Activated naive CD4-positive, alpha-beta T cell (primary cell): ENCODE measurements around the gene C16orf74.

Experiments
- DNase-seq, 4 experiments: peaks; one replicate each; lab custom pipeline; 2025; lab: John Stamatoyannopoulos, UW

Gene C16orf74

GRCh38 chr16:85695196-85696128, 55.4 kb downstream of the C16orf74 start:
- DNase-seq, result no peak

DNA sequence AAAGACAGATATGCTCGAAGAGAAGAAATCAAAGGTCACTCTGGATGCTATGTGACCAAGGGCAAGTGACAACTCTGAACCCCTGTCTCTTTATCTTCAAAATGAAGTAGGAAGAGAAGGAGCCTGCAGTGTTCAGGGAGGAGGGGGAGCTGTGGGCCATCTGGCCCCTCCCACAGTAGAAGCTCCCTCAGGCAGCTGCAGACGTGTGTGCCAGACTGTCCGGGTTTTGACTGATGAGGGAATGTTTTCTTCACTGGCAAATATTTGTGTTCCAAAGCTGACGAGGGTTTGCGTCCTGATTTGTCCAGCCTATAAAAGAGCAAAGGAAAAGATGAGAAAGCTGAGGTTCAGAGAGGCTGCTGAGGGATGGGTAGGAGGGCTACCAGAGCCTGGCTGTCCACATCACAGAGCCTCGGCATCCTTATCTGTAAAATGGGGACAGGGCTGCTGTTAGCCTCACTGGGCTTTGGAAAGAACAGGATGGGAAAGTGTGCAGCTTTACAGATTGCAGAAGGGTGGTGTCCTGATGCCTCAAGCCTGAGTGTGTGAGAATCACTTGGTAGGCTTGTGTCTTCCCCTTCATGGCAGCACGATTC, 60.3 kb downstream of the C16orf74 start:
- no peak for DNase-seq

- no peak for DNase-seq
These were observed 61.0 kb downstream of the C16orf74 start for GRCh38 chr16:85689950-85690320.

DNA sequence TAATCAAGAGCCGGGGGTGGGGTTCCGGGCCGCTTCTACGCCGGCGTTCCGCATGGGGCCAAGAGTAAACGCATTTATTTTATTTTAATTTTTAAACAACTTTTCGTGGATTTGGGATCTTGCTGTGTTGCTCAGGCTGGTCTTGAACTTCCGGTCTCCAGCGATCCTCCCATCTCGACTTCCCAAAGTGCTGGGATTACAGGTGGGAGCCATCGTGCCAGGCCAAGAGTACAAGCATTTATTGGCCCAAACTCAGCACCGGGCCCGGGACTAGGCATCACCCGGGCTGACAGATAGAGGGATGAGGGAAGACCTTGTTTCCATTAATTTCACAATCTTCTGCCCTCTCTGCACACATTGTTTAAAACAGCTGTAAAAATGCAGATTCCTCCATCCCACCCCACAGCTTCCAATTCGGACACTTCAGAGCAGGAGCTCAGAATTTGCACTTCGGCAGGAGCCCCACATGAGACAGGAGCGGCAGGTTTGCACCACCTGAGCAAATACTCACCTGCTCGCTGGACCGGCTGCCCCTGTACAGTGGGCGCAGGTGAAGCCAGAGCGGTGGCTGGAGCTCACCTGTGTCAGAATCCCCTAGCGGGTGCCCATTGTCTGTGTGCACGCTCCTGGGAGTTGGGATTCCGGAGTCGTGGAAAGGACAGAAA, 61.5 kb downstream of the C16orf74 start:
- no peak for DNase-seq

DNA sequence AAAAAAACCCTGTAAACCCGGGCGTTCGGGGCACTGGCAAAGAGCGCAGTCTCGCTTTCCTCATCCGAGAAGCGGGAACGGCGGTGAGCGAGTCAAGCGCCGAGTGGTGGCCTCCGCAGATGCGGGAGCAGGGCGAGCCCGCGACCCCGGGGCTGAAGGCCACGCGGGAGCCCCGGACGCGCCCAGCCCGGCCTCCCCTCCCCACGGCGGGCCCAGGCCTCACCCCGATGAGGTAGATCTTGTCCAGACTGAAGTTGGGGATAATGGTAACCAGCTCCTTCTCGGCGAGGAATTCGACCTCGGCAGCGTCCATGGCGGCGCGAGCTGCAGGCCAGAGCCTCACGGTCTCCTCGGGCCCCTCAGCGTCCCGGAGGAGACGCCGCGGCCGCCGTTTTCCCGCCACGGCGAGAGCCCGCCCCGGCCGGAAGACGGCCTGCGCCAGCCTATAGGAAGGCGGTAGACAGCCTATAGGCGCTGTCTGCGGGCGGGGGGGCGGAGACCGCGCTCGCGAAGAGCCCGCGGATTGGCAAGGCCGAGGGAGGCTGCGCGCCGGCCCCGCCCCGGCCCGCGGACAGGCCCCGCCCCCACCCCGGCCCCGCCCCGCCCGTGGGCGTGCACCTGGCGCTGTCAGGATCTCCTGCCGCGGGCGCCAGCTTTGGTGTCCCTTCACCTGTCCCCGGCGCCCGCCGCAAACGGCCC, 62.2 kb downstream of the C16orf74 start, which contains the start of gene GINS2:
Gene GINS2, minus strand, starts transcription at position 369 of the 699 bp plus-strand sequence. Its CDS starts 56 bp downstream, at position 313.
- peak; percentile 75 to 91 (median 77) for DNase-seq

DNA sequence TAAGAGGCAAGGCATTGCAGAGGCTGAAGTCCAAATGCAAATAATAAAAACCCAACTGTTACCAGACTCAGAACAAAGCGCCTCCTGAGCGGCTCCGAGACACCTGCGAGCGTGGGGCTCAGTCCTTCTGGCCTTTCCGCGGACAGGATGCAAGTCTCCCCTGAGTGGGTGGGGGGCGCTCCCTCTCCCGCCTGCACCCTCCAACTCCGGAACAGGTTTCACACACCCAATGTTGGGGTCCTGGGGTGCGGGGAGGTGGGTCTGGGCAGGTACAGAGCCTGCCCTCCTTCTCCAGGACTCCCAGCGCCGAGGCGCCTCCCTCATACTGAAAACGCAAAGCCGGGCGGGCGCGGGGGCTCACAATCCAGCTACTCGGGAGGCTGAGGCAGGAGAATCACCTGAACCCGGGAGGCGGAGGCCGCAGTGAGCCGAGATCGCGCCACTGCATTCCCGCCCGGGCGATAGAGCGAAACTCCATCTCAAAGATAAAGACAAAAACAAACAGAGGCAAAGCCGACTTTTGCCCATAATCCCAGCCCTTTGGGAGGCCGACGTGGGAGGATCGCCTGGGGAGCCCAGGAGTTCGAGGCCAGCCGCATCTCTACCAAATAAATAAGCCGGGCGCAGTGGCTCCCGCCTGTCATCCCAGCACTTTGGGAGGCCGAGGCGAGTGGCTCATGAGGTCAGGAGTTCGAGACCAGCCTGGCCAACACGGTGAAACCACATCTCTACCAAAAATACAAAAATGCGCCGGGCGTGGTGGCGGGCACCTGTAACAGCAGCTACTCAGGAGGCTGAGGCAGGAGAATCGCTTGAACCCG, 63.0 kb downstream of the C16orf74 start:
- no peak for DNase-seq

DNA sequence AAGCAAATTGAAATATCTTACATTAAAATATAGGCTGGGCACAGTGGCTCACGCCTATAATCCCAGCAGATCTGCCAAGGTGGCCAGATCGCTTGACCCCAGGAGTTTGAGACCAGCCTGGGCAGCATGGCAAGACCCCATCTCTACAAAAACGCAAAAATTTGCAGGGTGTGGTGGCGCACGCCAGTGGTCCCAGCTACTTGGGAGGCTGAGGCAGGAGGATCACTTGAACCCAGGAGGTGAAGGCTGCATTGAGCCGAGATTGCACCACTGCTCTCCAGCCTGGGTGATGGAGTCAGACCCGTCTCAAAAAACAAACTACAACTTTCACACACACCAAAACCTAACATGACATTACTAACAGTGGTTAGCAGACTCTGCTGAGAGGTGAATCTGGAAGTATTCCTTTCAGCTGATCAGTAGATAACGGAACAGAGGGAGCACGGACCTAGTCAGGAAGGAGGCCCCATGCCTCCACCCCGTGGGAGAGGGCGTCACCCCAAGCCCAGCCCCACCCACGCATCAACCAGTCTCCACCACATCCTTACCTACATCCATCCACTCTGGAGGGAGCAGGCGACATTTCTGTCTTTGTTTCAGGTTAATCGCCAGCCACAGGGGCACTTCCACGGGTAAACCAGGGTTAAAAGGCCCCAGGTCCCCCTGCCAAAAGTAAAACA, 63.8 kb downstream of the C16orf74 start:
- no peak for DNase-seq

GRCh38 chr16:85685251-85685650, 65.6 kb downstream of the C16orf74 start:
- DNase-seq, result no peak

DNA sequence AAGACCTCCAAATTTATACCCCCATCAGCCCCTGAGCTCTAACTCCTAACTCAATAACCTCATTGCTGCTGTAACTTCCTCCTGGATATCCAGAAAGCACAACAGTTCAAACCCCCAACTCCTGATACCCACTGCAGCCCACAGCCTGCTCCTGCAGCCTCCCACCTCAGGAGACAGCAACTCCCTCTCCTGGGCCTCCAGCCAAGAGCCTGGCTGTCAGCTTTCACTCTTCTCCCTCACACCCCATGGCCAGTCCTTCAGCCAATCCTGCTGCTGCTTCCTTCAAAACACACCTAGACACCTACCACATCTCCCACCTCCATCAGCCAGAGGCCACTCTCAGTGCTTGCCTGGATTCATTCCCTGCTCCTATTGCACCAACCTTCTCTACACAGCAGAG, 67.5 kb downstream of the C16orf74 start:
- no peak for DNase-seq

- DNase-seq, result no peak
These were observed 68.4 kb downstream of the C16orf74 start for GRCh38 chr16:85682516-85682915.

- DNase-seq, result no peak
These were observed 69.6 kb downstream of the C16orf74 start for GRCh38 chr16:85681255-85681654.

DNA sequence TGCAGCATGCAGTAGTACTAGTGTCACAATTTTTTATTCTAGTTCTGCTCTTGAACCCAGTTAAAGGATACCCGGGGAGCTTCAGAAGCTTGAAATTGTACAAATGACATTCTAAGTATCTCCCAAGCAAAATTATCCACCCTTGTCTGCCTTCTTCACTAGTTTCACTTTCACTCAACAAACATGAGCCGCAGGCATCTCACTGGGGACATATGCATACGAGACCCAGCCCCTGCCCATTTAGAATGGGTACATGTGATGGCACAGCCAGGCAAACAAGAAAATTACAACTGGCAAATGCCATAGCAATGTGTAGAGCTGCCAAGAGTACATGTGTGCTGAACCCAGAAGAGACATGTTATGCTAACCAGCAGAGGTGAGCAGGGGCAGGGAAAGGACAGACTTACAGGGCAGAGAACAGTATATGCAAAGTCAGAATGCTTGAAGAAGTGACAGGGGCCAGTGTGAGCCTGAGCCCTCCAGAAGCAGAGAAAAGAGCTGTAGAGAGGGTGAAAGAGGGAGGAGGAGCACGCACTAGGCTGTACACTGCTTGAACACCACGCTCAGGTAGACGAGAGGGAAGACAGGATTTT, 70.4 kb downstream of the C16orf74 start:
- no peak for DNase-seq

DNA sequence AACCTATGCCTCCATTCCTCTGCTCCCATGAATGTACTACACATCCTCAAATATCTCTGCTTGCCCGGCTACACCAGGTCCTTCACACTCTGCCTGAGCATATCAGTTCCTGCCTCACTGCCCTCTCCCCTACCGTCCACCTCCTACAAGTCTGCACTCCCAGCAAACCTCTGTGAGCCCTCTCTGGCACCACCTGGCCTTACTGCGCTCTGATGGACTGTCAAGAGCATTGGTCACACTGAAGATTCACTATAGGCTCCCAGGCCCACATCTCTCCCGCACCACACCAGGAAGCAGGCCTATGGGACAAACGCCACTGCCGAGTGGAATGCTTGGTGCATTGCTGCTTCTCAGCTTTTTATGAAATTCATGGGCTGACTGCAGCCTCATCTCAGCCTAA, 71.0 kb downstream of the C16orf74 start:
- no peak for DNase-seq

DNA sequence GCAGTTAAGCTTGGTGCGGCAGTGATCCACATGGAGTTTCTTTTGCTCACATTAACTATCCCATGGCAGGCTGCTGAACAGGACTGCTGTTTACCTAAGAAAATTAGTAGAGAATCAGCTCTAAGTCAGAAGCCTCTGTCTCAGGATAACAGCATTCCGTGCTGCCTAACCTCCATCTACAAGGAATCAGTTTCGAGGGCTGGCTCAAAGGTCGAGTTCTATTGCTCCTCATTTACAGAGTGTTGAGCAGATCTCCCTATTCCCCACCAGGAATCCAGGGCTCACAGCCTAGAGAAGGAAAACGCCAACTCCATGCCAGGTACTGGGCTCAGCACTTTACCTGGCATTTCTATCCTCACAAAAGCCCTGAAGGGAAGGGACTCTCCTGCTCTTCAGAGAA, 72.1 kb downstream of the C16orf74 start:
- no peak for DNase-seq

GRCh38 chr16:85678016-85678415, 72.9 kb downstream of the C16orf74 start:
- no peak for DNase-seq

DNA sequence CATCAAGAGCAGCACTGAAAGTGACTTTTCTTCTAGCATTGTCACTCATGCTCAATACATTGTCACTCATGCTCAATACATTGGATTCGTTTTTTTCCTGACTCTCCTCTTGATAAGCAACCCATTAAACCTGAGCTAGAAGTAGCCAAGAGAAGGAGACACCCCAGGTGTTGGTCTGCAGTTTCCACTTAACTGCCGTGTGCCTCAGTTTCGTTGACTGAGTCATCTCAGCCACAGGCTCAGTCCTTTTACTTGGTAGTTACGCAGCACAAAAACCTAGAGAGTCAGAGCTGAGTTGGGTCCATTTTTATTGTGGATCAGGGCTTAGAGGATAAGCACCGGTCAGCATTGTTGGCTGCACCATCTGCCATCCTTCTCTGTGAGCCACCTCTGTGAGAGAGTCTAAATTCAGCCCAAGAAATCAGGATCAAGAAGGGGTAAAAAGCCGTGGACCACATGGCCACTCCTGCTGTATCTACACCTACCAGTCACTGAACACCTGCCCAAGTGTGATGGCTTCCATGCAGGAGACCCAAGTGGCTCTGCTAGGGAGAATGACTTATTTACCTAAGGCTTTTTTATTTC, 73.4 kb downstream of the C16orf74 start:
- no peak for DNase-seq

DNA sequence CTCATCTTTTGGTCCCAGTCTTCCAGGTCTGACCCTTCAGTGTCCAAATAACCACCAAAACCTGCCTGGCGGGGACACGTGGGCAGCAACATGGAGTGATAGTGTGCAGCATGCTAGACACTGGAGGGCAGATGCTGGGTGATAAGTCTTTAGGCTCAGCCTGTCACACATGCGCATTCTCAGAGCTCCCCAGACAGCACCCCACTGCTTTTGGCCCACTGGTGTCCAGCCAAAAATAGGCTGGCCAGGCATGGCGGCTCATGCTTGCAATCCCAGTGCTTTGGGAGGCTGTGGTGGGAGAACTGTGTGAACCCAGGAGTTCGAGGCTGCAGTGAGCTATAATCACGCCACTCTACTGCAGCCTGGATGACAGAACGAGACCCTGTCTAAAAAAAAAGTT, 74.4 kb downstream of the C16orf74 start:
- no peak for DNase-seq

- no peak for DNase-seq
These were observed 75.5 kb downstream of the C16orf74 start for GRCh38 chr16:85675251-85675874.

DNA sequence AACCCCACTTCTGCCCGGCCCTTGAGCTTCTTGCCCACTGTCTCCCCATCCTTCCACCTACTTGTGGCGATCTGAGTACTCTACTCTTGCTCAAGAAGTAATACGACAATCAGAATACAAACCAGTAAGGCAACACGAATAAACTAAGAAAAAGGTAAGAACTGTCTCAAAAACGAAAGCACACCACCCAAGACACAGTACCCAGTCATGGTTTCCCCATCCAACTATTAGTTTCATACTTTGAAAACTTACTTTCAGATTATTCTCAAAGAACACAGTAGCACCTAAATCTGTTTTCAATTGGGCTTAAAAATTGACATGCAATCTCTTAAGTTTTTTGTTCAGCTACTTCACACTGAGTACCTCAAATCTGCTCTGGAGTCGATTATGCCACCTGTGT, 76.1 kb downstream of the C16orf74 start:
- no peak for DNase-seq

DNA sequence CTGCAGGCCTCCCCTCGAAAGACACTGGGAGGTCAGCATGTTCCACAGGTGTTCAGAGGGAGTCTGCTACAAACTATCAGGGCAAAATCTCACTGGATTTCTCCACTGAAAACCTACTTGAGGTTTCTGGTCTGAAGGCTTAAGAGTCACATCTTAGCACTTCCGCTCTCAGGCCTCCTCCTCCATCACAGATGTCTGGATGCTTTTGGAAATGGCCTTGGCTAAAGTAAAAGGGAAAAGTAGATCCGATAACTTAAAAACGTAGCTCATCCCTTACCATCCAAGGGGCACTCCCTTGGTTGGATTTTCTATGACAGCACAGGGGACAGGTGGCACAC, 76.5 kb downstream of the C16orf74 start:
- no peak for DNase-seq
